DND-41 (cell line): Measurements from ENCODE around the gene ACTR2.

Source experiments
- ATAC-seq: fragments of 200-7000 bp; cut with Tn5 transposase; 3 replicates; pipeline ENCODE4 v1.9.1; 2021; ENCODE audit warnings: low read depth; ENCODE audit not compliant: insufficient read depth
- DNase-seq: peaks from one replicate; pipeline ENCODE4 v3.0.0-alpha.2; 2020
- H2AFZ ChIP-seq: 2 replicates; pipeline ENCODE4 v1.6.0; 2012; ENCODE audit warnings: low read depth, low read length
- H3K27ac ChIP-seq: 2 replicates; pipeline ENCODE4 v1.5.1; 2012; ENCODE audit warnings: low read length, inconsistent platforms
- H3K27me3 ChIP-seq: fragments of 200-600 bp; sonication (generic); 2 replicates; pipeline ENCODE4 v1.6.0; 2012; ENCODE audit warnings: low read length, mild to moderate bottlenecking, inconsistent platforms; ENCODE audit not compliant: insufficient read depth, poor library complexity
- H3K36me3 ChIP-seq: 2 replicates; pipeline ENCODE4 v1.5.1; 2012; ENCODE audit warnings: low read length, inconsistent platforms; ENCODE audit not compliant: insufficient read depth
- H3K4me1 ChIP-seq: 2 replicates; pipeline ENCODE4 v1.5.1; 2012; ENCODE audit warnings: mild to moderate bottlenecking, low read length; ENCODE audit not compliant: insufficient read depth
- H3K4me2 ChIP-seq: 2 replicates; pipeline ENCODE4 v1.6.0; 2012; ENCODE audit warnings: mild to moderate bottlenecking, moderate library complexity, low read length, inconsistent platforms; ENCODE audit not compliant: insufficient read depth
- H3K4me3 ChIP-seq, 2 experiments: fragments of 200-600 bp in 1 of 2; shearing (Covaris generic) in 1 of 2; 2 replicates each; pipeline ENCODE4 v1.5.1; 2012 to 2016; ENCODE audit warnings: inconsistent platforms in 2 of 2, low read length in 2 of 2, mild to moderate bottlenecking in 2 of 2, low read depth in 1 of 2, moderate library complexity in 1 of 2
- H3K79me2 ChIP-seq: 2 replicates; pipeline ENCODE4 v1.6.0; 2012; ENCODE audit warnings: low read length, inconsistent platforms; ENCODE audit not compliant: insufficient read depth
- H3K9ac ChIP-seq: 2 replicates; pipeline ENCODE4 v1.6.0; 2012; ENCODE audit warnings: low read depth, mild to moderate bottlenecking, inconsistent platforms, low read length, moderate library complexity
- H3K9me3 ChIP-seq: 2 replicates; pipeline ENCODE4 v1.5.1; 2012; ENCODE audit warnings: low read length, moderate library complexity, mild to moderate bottlenecking, inconsistent platforms; ENCODE audit not compliant: insufficient read depth, severe bottlenecking
- H4K20me1 ChIP-seq: 2 replicates; pipeline ENCODE4 v1.6.0; 2012; ENCODE audit warnings: low read length; ENCODE audit not compliant: insufficient read depth
- EZH2 ChIP-seq: IDR thresholded peaks from 3 replicates; pipeline ENCODE4 v1.6.1; 2012; ENCODE audit warnings: borderline replicate concordance, low read depth, mild to moderate bottlenecking, moderate library complexity, low read length, inconsistent platforms; ENCODE audit not compliant: severe bottlenecking
- TF ChIP-seq, protein P1 (sequence below): IDR thresholded peaks from 2 replicates; pipeline ENCODE4 v1.5.1; 2012; ENCODE audit warnings: borderline replicate concordance, low read length, moderate library complexity, mild to moderate bottlenecking; ENCODE audit not compliant: poor library complexity, severe bottlenecking; ENCODE audit errors: extremely low read depth

Gene ACTR2

DNA sequence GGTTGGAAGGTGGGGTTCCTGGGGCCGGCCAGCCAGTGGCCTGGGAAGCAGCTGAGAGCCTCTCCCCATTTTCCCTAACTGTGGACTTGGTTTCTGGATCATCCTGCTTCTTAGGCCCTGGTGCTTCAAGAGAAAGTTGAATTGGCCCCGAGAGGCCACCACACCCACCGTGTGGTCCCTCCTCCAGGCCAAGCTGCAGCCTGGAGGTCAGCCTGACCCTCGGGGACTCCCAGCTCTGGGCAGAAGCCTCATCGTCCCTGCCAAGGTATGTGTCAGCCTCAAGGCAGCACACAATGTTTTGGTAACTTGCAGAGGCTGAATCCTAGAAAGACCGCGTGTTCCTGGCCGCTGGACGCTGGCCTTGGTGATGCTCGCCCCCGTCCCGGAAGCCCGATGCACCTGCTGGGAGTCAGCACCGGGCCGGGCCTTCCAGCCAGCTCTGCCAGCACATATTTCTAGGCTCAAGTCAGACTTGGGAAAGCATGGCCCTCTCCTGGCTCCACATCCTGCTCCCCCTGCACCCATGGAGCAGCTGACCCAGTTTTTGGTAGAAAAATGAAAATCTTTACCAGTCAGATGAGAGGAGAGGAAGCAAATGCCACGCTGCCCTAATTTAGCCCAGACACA, 72.6 kb downstream of the ACTR2 start:
- Histone ChIP-seq H3K27me3 (no peaks in the 10 kb centered on the region), H3K4me3 (peak overlapping the region in 1 of 2 experiments; percentile 54; a peak in 3 of 4 replicates), H3K79me2 (no peaks in the 10 kb centered on the region), H3K4me2 (peak overlapping the region; percentile 65), H2AFZ (peak overlapping the region; percentile 55), H3K9ac (peak overlapping the region; percentile 55), H3K27ac (peak overlapping the region; percentile 92), H3K4me1 (peaks cover 50% of the 10 kb centered on the region), H3K9me3 (no peaks in the 10 kb centered on the region), H4K20me1 (no peaks in the 10 kb centered on the region), H3K36me3 (no peaks in the 10 kb centered on the region)
- peak; percentile 23 for ATAC-seq
- no peak for TF ChIP-seq EZH2
- TF ChIP-seq, protein P1, sequence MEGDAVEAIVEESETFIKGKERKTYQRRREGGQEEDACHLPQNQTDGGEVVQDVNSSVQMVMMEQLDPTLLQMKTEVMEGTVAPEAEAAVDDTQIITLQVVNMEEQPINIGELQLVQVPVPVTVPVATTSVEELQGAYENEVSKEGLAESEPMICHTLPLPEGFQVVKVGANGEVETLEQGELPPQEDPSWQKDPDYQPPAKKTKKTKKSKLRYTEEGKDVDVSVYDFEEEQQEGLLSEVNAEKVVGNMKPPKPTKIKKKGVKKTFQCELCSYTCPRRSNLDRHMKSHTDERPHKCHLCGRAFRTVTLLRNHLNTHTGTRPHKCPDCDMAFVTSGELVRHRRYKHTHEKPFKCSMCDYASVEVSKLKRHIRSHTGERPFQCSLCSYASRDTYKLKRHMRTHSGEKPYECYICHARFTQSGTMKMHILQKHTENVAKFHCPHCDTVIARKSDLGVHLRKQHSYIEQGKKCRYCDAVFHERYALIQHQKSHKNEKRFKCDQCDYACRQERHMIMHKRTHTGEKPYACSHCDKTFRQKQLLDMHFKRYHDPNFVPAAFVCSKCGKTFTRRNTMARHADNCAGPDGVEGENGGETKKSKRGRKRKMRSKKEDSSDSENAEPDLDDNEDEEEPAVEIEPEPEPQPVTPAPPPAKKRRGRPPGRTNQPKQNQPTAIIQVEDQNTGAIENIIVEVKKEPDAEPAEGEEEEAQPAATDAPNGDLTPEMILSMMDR = no peak
- DNase-seq = peak; percentile 52

DNA sequence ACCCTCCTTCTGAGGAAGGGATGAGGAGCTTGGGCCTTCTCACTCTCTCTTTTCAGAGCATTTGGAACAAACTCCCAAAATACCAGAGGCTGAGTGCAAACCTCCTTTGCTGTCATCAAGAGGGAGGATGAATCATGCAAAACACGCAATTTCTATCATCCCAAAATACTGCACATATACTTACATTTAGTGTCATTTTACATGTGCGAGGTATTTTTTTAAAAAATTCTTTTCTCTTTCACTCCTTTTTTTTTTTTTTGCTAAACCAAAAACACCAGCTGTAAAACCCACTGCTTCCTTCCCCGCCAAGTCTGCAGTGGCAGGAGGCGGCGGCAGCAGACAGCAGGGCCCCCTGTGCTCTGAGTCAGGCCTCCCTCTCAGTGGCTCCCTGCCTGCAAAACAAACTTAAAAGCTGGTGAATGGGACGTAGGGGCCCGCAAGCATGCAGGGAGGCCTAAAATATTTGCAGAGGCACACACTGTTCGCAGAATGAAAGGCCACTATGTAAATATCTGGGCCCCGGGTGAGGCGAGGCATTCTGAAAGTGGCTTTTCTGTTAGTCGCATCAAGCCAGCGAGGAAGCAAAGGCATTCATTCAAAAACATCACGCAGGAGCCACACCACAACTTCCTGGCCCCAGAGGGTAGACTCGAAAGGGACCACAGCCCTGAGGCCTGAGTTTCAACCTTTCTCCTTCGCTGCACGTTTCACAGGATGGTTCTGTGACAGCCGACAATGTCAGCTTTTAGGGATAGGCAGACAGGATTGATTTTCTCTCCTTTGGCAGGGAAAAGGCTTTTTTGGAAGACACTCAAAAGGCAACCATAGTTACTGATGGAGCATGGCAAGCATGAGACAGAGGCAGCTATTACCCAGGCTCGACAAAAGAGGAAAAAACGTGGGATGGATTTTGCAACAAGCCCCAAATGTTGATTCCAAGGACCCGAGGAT, 73.4 kb downstream of the ACTR2 start:
- Histone ChIP-seq H3K27ac (peak overlapping the region; percentile 92), H3K4me2 (peak overlapping the region; percentile 65), H4K20me1 (no peaks in the 10 kb centered on the region), H3K4me1 (peaks cover 50% of the 10 kb centered on the region), H3K9ac (peak overlapping the region; percentile 55), H3K79me2 (no peaks in the 10 kb centered on the region), H3K9me3 (no peaks in the 10 kb centered on the region), H3K36me3 (no peaks in the 10 kb centered on the region), H2AFZ (peak overlapping the region; percentile 86), H3K4me3 (peak overlapping the region; percentile 8 to 54; a peak in 3 of 4 replicates), H3K27me3 (no peaks in the 10 kb centered on the region)
- peak; percentile 91 for ATAC-seq
- DNase-seq = peak; percentile 89
- TF ChIP-seq EZH2 = no peak
- TF ChIP-seq, protein P1 = no peak

DNA sequence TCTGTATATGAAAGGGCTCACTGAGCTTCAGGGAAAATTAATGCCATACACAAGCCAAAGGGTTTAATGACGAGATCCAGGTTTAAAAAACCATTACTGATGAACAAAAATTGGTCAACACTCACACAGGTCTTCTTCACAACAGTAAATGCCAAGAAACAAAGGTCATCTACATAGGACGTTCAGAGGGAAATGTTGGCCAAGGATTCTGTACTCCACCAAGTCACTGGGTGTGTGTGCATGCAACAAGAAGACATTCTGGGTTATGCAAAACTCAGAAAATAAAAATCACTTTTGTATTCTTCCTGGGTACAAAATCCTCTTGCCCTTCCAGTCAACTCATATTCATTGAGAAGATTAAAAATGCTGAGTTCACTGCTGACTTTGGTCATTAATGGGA, 78.3 kb downstream of the ACTR2 start:
- peaks cover 21% of the 10 kb centered on the region; the same call in 1 of the 2 replicates for H3K36me3 ChIP-seq
- H3K4me3 ChIP-seq = no peak overlapping the region
- TF ChIP-seq, protein P1 = no peak
- TF ChIP-seq EZH2 = no peak

More for the DNA sequence above, 78.3 kb downstream of the ACTR2 start:
- no peak overlapping the region for H3K9ac ChIP-seq
- DNase-seq = no peak
- no peaks in the 10 kb centered on the region for H3K79me2 ChIP-seq
- H3K4me1 ChIP-seq = peaks cover 29% of the 10 kb centered on the region
- no peaks in the 10 kb centered on the region for H3K9me3 ChIP-seq
- no peak overlapping the region for H3K4me2 ChIP-seq
- ATAC-seq = no peak
- no peak overlapping the region for H3K27ac ChIP-seq
- H3K27me3 ChIP-seq = no peaks in the 10 kb centered on the region
- H4K20me1 ChIP-seq = no peaks in the 10 kb centered on the region
- no peak overlapping the region for H2AFZ ChIP-seq
